ENCODE measurements around the gene RNASEL.
A peak's percentile ranks its signal among the peaks of the same experiment; 100 is the strongest.
"Not testable (repeated sequence)": the region's sequence is repeated elsewhere in the genome, so short reads cannot be mapped to it uniquely, and the experiment has no call there.

The RNASEL gene

GRCh38 chr1:182588500-182589396 is at the start of gene RNASEL:
RNASEL (minus strand) TSS chr1:182589256; CDS start chr1:182586806, 2,450 bp downstream.
- Histone ChIP-seq H3K4me1 (ENCODE audit: control insufficient read depth, insufficient read depth, low read length) (peaks cover 2% of the 10 kb centered on the region), H3K9ac (ENCODE audit: low read length) (peak within 1 kb of the TSS; percentile 94)

GRCh38 chr1:182637769-182638168 is 48.7 kb upstream of the RNASEL start:
- Histone ChIP-seq H3K9ac (ENCODE audit: low read length) (no peak overlapping the region), H3K27me3 (ENCODE audit: control insufficient read depth, insufficient read depth, low read length) (no peaks in the 10 kb centered on the region), H3K4me1 (ENCODE audit: control insufficient read depth, insufficient read depth, low read length) (no peaks in the 10 kb centered on the region), H3K4me3 (ENCODE audit: low read length) (no peak overlapping the region), H3K36me3 (ENCODE audit: control insufficient read depth, insufficient read depth, low read length) (no peaks in the 10 kb centered on the region), H3K27ac (ENCODE audit: low read depth, low read length) (no peak overlapping the region)

More at GRCh38 chr1:182588500-182589396, at the start of gene RNASEL:
- peaks cover 2% of the 10 kb centered on the region for H3K27me3 ChIP-seq (ENCODE audit: control insufficient read depth, insufficient read depth, low read length)
- peak within 1 kb of the TSS; percentile 91 for H3K4me3 ChIP-seq (ENCODE audit: low read length)
- H3K36me3 ChIP-seq (ENCODE audit: control insufficient read depth, insufficient read depth, low read length), result no peaks in the 10 kb centered on the region
- peak within 1 kb of the TSS; percentile 92 for H3K27ac ChIP-seq (ENCODE audit: low read depth, low read length)

- H3K4me1 ChIP-seq (ENCODE audit: control insufficient read depth, insufficient read depth, low read length), result no peaks in the 10 kb centered on the region
- H3K27me3 ChIP-seq (ENCODE audit: control insufficient read depth, insufficient read depth, low read length), result no peaks in the 10 kb centered on the region
- H3K9ac ChIP-seq (ENCODE audit: low read length), result no peak overlapping the region
- H3K36me3 ChIP-seq (ENCODE audit: control insufficient read depth, insufficient read depth, low read length), result no peaks in the 10 kb centered on the region
- no peak overlapping the region for H3K4me3 ChIP-seq (ENCODE audit: low read length)
- no peak overlapping the region for H3K27ac ChIP-seq (ENCODE audit: low read depth, low read length)
These were observed 46.8 kb upstream of the RNASEL start for GRCh38 chr1:182635871-182636270.

GRCh38 chr1:182634306-182635072 is 45.4 kb upstream of the RNASEL start:
- Histone ChIP-seq H3K27ac (ENCODE audit: low read depth, low read length) (no peak overlapping the region), H3K4me3 (ENCODE audit: low read length) (no peak overlapping the region), H3K27me3 (ENCODE audit: control insufficient read depth, insufficient read depth, low read length) (no peaks in the 10 kb centered on the region), H3K4me1 (ENCODE audit: control insufficient read depth, insufficient read depth, low read length) (no peaks in the 10 kb centered on the region), H3K36me3 (ENCODE audit: control insufficient read depth, insufficient read depth, low read length) (no peaks in the 10 kb centered on the region), H3K9ac (ENCODE audit: low read length) (no peak overlapping the region)

GRCh38 chr1:182633657-182634281 is 44.7 kb upstream of the RNASEL start:
- Histone ChIP-seq H3K9ac (ENCODE audit: low read length) (no peak overlapping the region), H3K27me3 (ENCODE audit: control insufficient read depth, insufficient read depth, low read length) (no peaks in the 10 kb centered on the region)

GRCh38 chr1:182633031-182633430 is 44.0 kb upstream of the RNASEL start:
- Histone ChIP-seq H3K36me3 (ENCODE audit: control insufficient read depth, insufficient read depth, low read length) (no peaks in the 10 kb centered on the region), H3K4me1 (ENCODE audit: control insufficient read depth, insufficient read depth, low read length) (no peaks in the 10 kb centered on the region), H3K9ac (ENCODE audit: low read length) (no peak overlapping the region), H3K4me3 (ENCODE audit: low read length) (no peak overlapping the region), H3K27me3 (ENCODE audit: control insufficient read depth, insufficient read depth, low read length) (no peaks in the 10 kb centered on the region), H3K27ac (ENCODE audit: low read depth, low read length) (no peak overlapping the region)

More at GRCh38 chr1:182633657-182634281, 44.7 kb upstream of the RNASEL start:
- no peaks in the 10 kb centered on the region for H3K4me1 ChIP-seq (ENCODE audit: control insufficient read depth, insufficient read depth, low read length)
- H3K27ac ChIP-seq (ENCODE audit: low read depth, low read length), result no peak overlapping the region
- no peak overlapping the region for H3K4me3 ChIP-seq (ENCODE audit: low read length)
- H3K36me3 ChIP-seq (ENCODE audit: control insufficient read depth, insufficient read depth, low read length), result no peaks in the 10 kb centered on the region

- H3K4me1 ChIP-seq (ENCODE audit: control insufficient read depth, insufficient read depth, low read length); H3K27ac ChIP-seq (ENCODE audit: low read depth, low read length); H3K9ac ChIP-seq (ENCODE audit: low read length); H3K4me3 ChIP-seq (ENCODE audit: low read length); H3K36me3 ChIP-seq (ENCODE audit: control insufficient read depth, insufficient read depth, low read length); H3K27me3 ChIP-seq (ENCODE audit: control insufficient read depth, insufficient read depth, low read length): not testable (repeated sequence)
These were observed 43.4 kb upstream of the RNASEL start for GRCh38 chr1:182632441-182632857.

- Histone ChIP-seq H3K4me1 (ENCODE audit: control insufficient read depth, insufficient read depth, low read length) (no peaks in the 10 kb centered on the region), H3K4me3 (ENCODE audit: low read length) (no peak overlapping the region), H3K9ac (ENCODE audit: low read length) (no peak overlapping the region), H3K27me3 (ENCODE audit: control insufficient read depth, insufficient read depth, low read length) (no peaks in the 10 kb centered on the region), H3K36me3 (ENCODE audit: control insufficient read depth, insufficient read depth, low read length) (no peaks in the 10 kb centered on the region), H3K27ac (ENCODE audit: low read depth, low read length) (no peak overlapping the region)
These were observed 42.9 kb upstream of the RNASEL start for GRCh38 chr1:182631954-182632353.

- H3K4me3 ChIP-seq (ENCODE audit: low read length), result no peak overlapping the region
- no peak overlapping the region for H3K27ac ChIP-seq (ENCODE audit: low read depth, low read length)
- no peaks in the 10 kb centered on the region for H3K36me3 ChIP-seq (ENCODE audit: control insufficient read depth, insufficient read depth, low read length)
- H3K9ac ChIP-seq (ENCODE audit: low read length), result no peak overlapping the region
- H3K4me1 ChIP-seq (ENCODE audit: control insufficient read depth, insufficient read depth, low read length), result no peaks in the 10 kb centered on the region
- H3K27me3 ChIP-seq (ENCODE audit: control insufficient read depth, insufficient read depth, low read length), result no peaks in the 10 kb centered on the region
These were observed 42.1 kb upstream of the RNASEL start for GRCh38 chr1:182631053-182631677.

GRCh38 chr1:182630586-182630985 is 41.5 kb upstream of the RNASEL start:
- Histone ChIP-seq H3K27ac (ENCODE audit: low read depth, low read length) (no peak overlapping the region), H3K36me3 (ENCODE audit: control insufficient read depth, insufficient read depth, low read length) (no peaks in the 10 kb centered on the region), H3K27me3 (ENCODE audit: control insufficient read depth, insufficient read depth, low read length) (no peaks in the 10 kb centered on the region), H3K9ac (ENCODE audit: low read length) (no peak overlapping the region), H3K4me3 (ENCODE audit: low read length) (no peak overlapping the region), H3K4me1 (ENCODE audit: control insufficient read depth, insufficient read depth, low read length) (no peaks in the 10 kb centered on the region)

GRCh38 chr1:182629499-182630096 is 40.5 kb upstream of the RNASEL start:
- Histone ChIP-seq H3K9ac (ENCODE audit: low read length) (no peak overlapping the region), H3K4me1 (ENCODE audit: control insufficient read depth, insufficient read depth, low read length) (no peaks in the 10 kb centered on the region), H3K27me3 (ENCODE audit: control insufficient read depth, insufficient read depth, low read length) (no peaks in the 10 kb centered on the region), H3K36me3 (ENCODE audit: control insufficient read depth, insufficient read depth, low read length) (no peaks in the 10 kb centered on the region), H3K4me3 (ENCODE audit: low read length) (no peak overlapping the region), H3K27ac (ENCODE audit: low read depth, low read length) (no peak overlapping the region)
